Osteoblast (primary cell): Measurements from ENCODE around the gene TMPRSS5. TPM values are rescaled to one million over a fixed set of nuclear protein-coding genes. Genes with fewer than 3 reads are reported as not detected.
A peak's percentile ranks its signal among the peaks of the same experiment; 100 is the strongest.

ENCODE experiments used
- DNase-seq: peaks from one replicate; pipeline ENCODE4 v3.0.0; 2011; ENCODE audit warnings: low spot score, mixed read lengths; ENCODE audit not compliant: insufficient read length; ENCODE audit errors: missing footprints
- H2AFZ ChIP-seq: 2 replicates; pipeline ENCODE4 v1.6.0; 2011; ENCODE audit warnings: mild to moderate bottlenecking, low read length
- H3K27ac ChIP-seq: 2 replicates; pipeline ENCODE4 v1.5.1; 2011; ENCODE audit warnings: mild to moderate bottlenecking, low read depth, low read length, moderate library complexity
- H3K27me3 ChIP-seq: 2 replicates; pipeline ENCODE4 v1.6.0; 2012; ENCODE audit warnings: mild to moderate bottlenecking, control low read depth, inconsistent platforms, low read length, moderate library complexity; ENCODE audit not compliant: insufficient read depth
- H3K36me3 ChIP-seq: 2 replicates; pipeline ENCODE4 v1.5.1; 2011; ENCODE audit warnings: mild to moderate bottlenecking, low read length, control low read depth, moderate library complexity; ENCODE audit not compliant: insufficient read depth
- H3K4me1 ChIP-seq: 2 replicates; pipeline ENCODE4 v1.5.1; 2011; ENCODE audit warnings: mild to moderate bottlenecking, low read length, control low read depth, moderate library complexity; ENCODE audit not compliant: insufficient read depth
- H3K4me2 ChIP-seq: 2 replicates; pipeline ENCODE4 v1.6.0; 2011; ENCODE audit warnings: mild to moderate bottlenecking, low read length; ENCODE audit not compliant: insufficient read depth
- H3K4me3 ChIP-seq: fragments of 200-600 bp; sonication (generic); 3 replicates; pipeline ENCODE4 v1.5.1; 2012; ENCODE audit warnings: mild to moderate bottlenecking, low read length, inconsistent platforms; ENCODE audit not compliant: insufficient read depth
- H3K79me2 ChIP-seq: 2 replicates; pipeline ENCODE4 v1.6.0; 2012; ENCODE audit warnings: mild to moderate bottlenecking, low read length, control low read depth, inconsistent platforms; ENCODE audit not compliant: insufficient read depth
- H3K9me3 ChIP-seq: 2 replicates; pipeline ENCODE4 v1.5.1; 2011; ENCODE audit warnings: low read depth, low read length, control low read depth
- H4K20me1 ChIP-seq: 2 replicates; pipeline ENCODE4 v1.6.0; 2012; ENCODE audit warnings: mild to moderate bottlenecking, low read length, control low read depth; ENCODE audit not compliant: insufficient read depth
- CTCF ChIP-seq: IDR thresholded peaks from 2 replicates; pipeline ENCODE4 v1.5.1; 2011; ENCODE audit warnings: mild to moderate bottlenecking, low read depth, low read length, moderate library complexity; ENCODE audit errors: extremely low read depth
- total RNA-seq: library from RNA; depleted of rRNA; stranded (reverse); fragments of >200 nt; gene quantifications from 2 replicates; pipeline ENCODE4 v1.2.3, GENCODE V29; 2012

The TMPRSS5 gene
- total RNA-seq, 1 donor, result 0.36 TPM

- Histone ChIP-seq H3K4me3 (no peak overlapping the region), H3K4me2 (no peak overlapping the region)
- no peak for DNase-seq
Measured at GRCh38 chr11:113689768-113690618, 16.1 kb downstream of the TMPRSS5 start.

GRCh38 chr11:113685654-113686359 is 20.3 kb downstream of the TMPRSS5 start:
- Histone ChIP-seq H3K27me3 (peaks cover 2% of the 10 kb centered on the region), H4K20me1 (no peaks in the 10 kb centered on the region), H3K4me1 (peaks cover 7% of the 10 kb centered on the region), H3K9me3 (no peaks in the 10 kb centered on the region), H3K36me3 (no peaks in the 10 kb centered on the region), H3K4me2 (no peak overlapping the region), H2AFZ (no peak overlapping the region), H3K27ac (no peak overlapping the region), H3K4me3 (no peak overlapping the region), H3K79me2 (no peaks in the 10 kb centered on the region)
- TF ChIP-seq CTCF, result no peak
- no peak for DNase-seq

More at GRCh38 chr11:113689768-113690618, 16.1 kb downstream of the TMPRSS5 start:
- H3K27ac ChIP-seq, result peak overlapping the region; percentile 69
- peaks cover 12% of the 10 kb centered on the region for H3K4me1 ChIP-seq
- H3K27me3 ChIP-seq, result no peaks in the 10 kb centered on the region
- no peaks in the 10 kb centered on the region for H3K79me2 ChIP-seq
- H3K36me3 ChIP-seq, result no peaks in the 10 kb centered on the region
- TF ChIP-seq CTCF, result no peak
- no peaks in the 10 kb centered on the region for H4K20me1 ChIP-seq
- peak overlapping the region; percentile 85 for H2AFZ ChIP-seq
- H3K9me3 ChIP-seq, result no peaks in the 10 kb centered on the region

- Histone ChIP-seq H3K9me3 (no peaks in the 10 kb centered on the region), H3K27me3 (peaks cover 2% of the 10 kb centered on the region), H3K79me2 (no peaks in the 10 kb centered on the region), H2AFZ (no peak overlapping the region), H3K36me3 (no peaks in the 10 kb centered on the region), H3K4me2 (no peak overlapping the region), H3K4me1 (no peaks in the 10 kb centered on the region), H3K27ac (no peak overlapping the region), H3K4me3 (no peak overlapping the region), H4K20me1 (no peaks in the 10 kb centered on the region)
- DNase-seq, result no peak
- TF ChIP-seq CTCF, result no peak
Measured at GRCh38 chr11:113684496-113684895, 21.6 kb downstream of the TMPRSS5 start.

- H3K4me3 ChIP-seq, result no peak overlapping the region
- H2AFZ ChIP-seq, result no peak overlapping the region
- H3K79me2 ChIP-seq, result no peaks in the 10 kb centered on the region
- H3K27ac ChIP-seq, result no peak overlapping the region
- peaks cover 2% of the 10 kb centered on the region for H3K27me3 ChIP-seq
- no peaks in the 10 kb centered on the region for H3K36me3 ChIP-seq
- DNase-seq, result no peak
- no peak for TF ChIP-seq CTCF
- no peaks in the 10 kb centered on the region for H4K20me1 ChIP-seq
- H3K4me1 ChIP-seq, result no peaks in the 10 kb centered on the region
- H3K9me3 ChIP-seq, result no peaks in the 10 kb centered on the region
- H3K4me2 ChIP-seq, result no peak overlapping the region
Measured at GRCh38 chr11:113683481-113684046, 22.5 kb downstream of the TMPRSS5 start.
